Caco-2 (cell line): ENCODE measurements around the gene MAPT. TPM values are rescaled to one million over a fixed set of nuclear protein-coding genes. Genes with fewer than 3 reads are reported as not detected.

Source experiments
- BruUV-seq: library from RNA; stranded (reverse); fragments of 400-500 nt; replicated peaks from 2 replicates; lab custom pipeline; 2021; lab: Mats Ljungman, UMichigan
- CTCF ChIA-PET: fragments of 300-600 bp; sonication (Branson Sonifier 250); formaldehyde crosslinking; loops from one replicate; lab custom pipeline; 2022; ENCODE audit warnings: antibody characterized with exemption; lab: Charles Lee
- POLR2A ChIA-PET: fragments of 300-600 bp; sonication (Branson Sonifier 250); formaldehyde crosslinking; loops from one replicate; lab custom pipeline; 2022; ENCODE audit warnings: antibody characterized with exemption; lab: Charles Lee
- DNase-seq, 2 experiments: peaks; one replicate each; pipeline versions ENCODE4 v3.0.0 to v3.0.0-alpha.2; 2020 to 2022
- H3K27me3 ChIP-seq: replicated peaks from 2 replicates; pipeline ENCODE4 v1.6.0; 2011; ENCODE audit warnings: low read length; ENCODE audit not compliant: control insufficient read depth, insufficient read depth
- H3K36me3 ChIP-seq: 2 replicates; pipeline ENCODE4 v1.5.1; 2011; ENCODE audit warnings: low read length; ENCODE audit not compliant: control insufficient read depth, insufficient read depth
- H3K4me1 ChIP-seq: fragments of 250-450 bp; sonication (Bioruptor Pico); 2 replicates; pipeline ENCODE4 v1.5.1; 2020; ENCODE audit warnings: mild to moderate bottlenecking
- H3K4me3 ChIP-seq: 2 replicates; pipeline ENCODE4 v1.5.1; 2011; ENCODE audit warnings: low read depth, mild to moderate bottlenecking, control low read depth, low read length
- H3K9me3 ChIP-seq: fragments of 250-450 bp; sonication (Bioruptor Pico); 2 replicates; pipeline ENCODE4 v1.5.1; 2020; ENCODE audit warnings: mild to moderate bottlenecking, moderate library complexity
- H3K27ac Mint-ChIP-seq: one replicate; pipeline ENCODE4 v1.8.0; 2022; ENCODE audit warnings: mixed read lengths; ENCODE audit not compliant: unreplicated experiment
- H3K27me3 Mint-ChIP-seq: one replicate; pipeline ENCODE4 v1.8.0; 2022; ENCODE audit warnings: mixed read lengths; ENCODE audit not compliant: insufficient read depth, unreplicated experiment
- H3K36me3 Mint-ChIP-seq: one replicate; pipeline ENCODE4 v1.8.0; 2022; ENCODE audit warnings: mild to moderate bottlenecking, mixed read lengths; ENCODE audit not compliant: insufficient read depth, unreplicated experiment
- H3K4me1 Mint-ChIP-seq: one replicate; pipeline ENCODE4 v1.8.0; 2022; ENCODE audit warnings: low read depth, mixed read lengths; ENCODE audit not compliant: unreplicated experiment
- H3K4me3 Mint-ChIP-seq: one replicate; pipeline ENCODE4 v1.8.0; 2022; ENCODE audit warnings: mild to moderate bottlenecking, moderate library complexity, mixed read lengths; ENCODE audit not compliant: unreplicated experiment
- H3K9me3 Mint-ChIP-seq: one replicate; pipeline ENCODE4 v1.8.0; 2022; ENCODE audit warnings: mixed read lengths; ENCODE audit not compliant: unreplicated experiment
- intact Hi-C: fragments of 100-400 bp; cut with micrococcal nuclease; formaldehyde crosslinking; loops from one replicate; pipeline ENCODE4 v1.10.0; 2022; ENCODE audit not compliant: unreplicated experiment
- total RNA-seq: library from RNA; stranded (reverse); gene quantifications from 2 replicates; pipeline ENCODE4 v1.2.3, GENCODE V29; 2022
- TF ChIP-seq, protein P1 (sequence below), 2 experiments: fragments of 200-600 bp in 1 of 2; IDR thresholded peaks; 1 replicate in 1 of 2; 2 replicates in 1 of 2; pipeline versions ENCODE4 v1.5.1 to v1.8.0; 2011 to 2022; ENCODE audit warnings: antibody characterized with exemption in 1 of 2, control low read depth in 1 of 2, inconsistent platforms in 1 of 2, low read depth in 1 of 2, low read length in 1 of 2, mild to moderate bottlenecking in 1 of 2, moderate library complexity in 1 of 2; ENCODE audit not compliant: insufficient read depth in 1 of 2, severe bottlenecking in 1 of 2, unreplicated experiment in 1 of 2

The MAPT gene
- total RNA-seq, 1 experiment from 2014 or later, result 0.95 TPM

DNA sequence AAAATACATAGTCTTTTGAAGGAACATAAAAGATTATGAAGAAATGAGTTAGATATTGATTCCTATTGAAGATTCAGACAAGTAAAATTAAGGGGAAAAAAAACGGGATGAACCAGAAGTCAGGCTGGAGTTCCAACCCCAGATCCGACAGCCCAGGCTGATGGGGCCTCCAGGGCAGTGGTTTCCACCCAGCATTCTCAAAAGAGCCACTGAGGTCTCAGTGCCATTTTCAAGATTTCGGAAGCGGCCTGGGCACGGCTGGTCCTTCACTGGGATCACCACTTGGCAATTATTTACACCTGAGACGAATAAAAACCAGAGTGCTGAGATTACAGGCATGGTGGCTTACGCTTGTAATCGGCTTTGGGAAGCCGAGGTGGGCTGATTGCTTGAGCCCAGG, 114.2 kb downstream of the MAPT start:
- BruUV-seq, result no TSS peak
- Mint-ChIP-seq H3K27me3 (no peaks in the 10 kb centered on the region), H3K4me3 (no peak overlapping the region), H3K4me1 (no peaks in the 10 kb centered on the region), H3K36me3 (no peaks in the 10 kb centered on the region), H3K9me3 (no peaks in the 10 kb centered on the region), H3K27ac (no peak overlapping the region)
- H3K4me3 ChIP-seq, result no peak overlapping the region
- no peak for DNase-seq
- intact Hi-C loops, result loop anchor here (10.0 kb wide), 1 partner anchor 256 kb away; no protein-coding TSS in a partner anchor
- CTCF ChIA-PET, result no interaction called here
- no peaks in the 10 kb centered on the region for H3K27me3 ChIP-seq
- H3K36me3 ChIP-seq, result no peaks in the 10 kb centered on the region
- H3K4me1 ChIP-seq, result no peaks in the 10 kb centered on the region
- H3K9me3 ChIP-seq, result no peaks in the 10 kb centered on the region
- TF ChIP-seq, protein P1, sequence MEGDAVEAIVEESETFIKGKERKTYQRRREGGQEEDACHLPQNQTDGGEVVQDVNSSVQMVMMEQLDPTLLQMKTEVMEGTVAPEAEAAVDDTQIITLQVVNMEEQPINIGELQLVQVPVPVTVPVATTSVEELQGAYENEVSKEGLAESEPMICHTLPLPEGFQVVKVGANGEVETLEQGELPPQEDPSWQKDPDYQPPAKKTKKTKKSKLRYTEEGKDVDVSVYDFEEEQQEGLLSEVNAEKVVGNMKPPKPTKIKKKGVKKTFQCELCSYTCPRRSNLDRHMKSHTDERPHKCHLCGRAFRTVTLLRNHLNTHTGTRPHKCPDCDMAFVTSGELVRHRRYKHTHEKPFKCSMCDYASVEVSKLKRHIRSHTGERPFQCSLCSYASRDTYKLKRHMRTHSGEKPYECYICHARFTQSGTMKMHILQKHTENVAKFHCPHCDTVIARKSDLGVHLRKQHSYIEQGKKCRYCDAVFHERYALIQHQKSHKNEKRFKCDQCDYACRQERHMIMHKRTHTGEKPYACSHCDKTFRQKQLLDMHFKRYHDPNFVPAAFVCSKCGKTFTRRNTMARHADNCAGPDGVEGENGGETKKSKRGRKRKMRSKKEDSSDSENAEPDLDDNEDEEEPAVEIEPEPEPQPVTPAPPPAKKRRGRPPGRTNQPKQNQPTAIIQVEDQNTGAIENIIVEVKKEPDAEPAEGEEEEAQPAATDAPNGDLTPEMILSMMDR (IDR thresholded peaks at IDR 0.05; ENCODE audit: insufficient read depth in 1 of 2, low read depth in 1 of 2, low read length in 1 of 2, severe bottlenecking in 1 of 2, unreplicated experiment in 1 of 2), result no peak
- POLR2A ChIA-PET, result no interaction called here

DNA sequence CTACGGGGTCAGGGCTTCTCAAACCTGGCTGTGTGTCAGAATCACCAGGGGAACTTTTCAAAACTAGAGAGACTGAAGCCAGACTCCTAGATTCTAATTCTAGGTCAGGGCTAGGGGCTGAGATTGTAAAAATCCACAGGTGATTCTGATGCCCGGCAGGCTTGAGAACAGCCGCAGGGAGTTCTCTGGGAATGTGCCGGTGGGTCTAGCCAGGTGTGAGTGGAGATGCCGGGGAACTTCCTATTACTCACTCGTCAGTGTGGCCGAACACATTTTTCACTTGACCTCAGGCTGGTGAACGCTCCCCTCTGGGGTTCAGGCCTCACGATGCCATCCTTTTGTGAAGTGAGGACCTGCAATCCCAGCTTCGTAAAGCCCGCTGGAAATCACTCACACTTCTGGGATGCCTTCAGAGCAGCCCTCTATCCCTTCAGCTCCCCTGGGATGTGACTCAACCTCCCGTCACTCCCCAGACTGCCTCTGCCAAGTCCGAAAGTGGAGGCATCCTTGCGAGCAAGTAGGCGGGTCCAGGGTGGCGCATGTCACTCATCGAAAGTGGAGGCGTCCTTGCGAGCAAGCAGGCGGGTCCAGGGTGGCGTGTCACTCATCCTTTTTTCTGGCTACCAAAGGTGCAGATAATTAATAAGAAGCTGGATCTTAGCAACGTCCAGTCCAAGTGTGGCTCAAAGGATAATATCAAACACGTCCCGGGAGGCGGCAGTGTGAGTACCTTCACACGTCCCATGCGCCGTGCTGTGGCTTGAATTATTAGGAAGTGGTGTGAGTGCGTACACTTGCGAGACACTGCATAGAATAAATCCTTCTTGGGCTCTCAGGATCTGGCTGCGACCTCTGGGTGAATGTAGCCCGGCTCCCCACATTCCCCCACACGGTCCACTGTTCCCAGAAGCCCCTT, 115.6 kb downstream of the MAPT start:
- intact Hi-C loops, result loop anchor here (10.0 kb wide), 1 partner anchor 255 kb away; no protein-coding TSS in a partner anchor
- no peak for DNase-seq
- BruUV-seq, result no TSS peak
- ChIA-PET POLR2A (no interaction called here), CTCF (no interaction called here)
- TF ChIP-seq, protein P1 (IDR thresholded peaks at IDR 0.05; ENCODE audit: insufficient read depth in 1 of 2, low read depth in 1 of 2, low read length in 1 of 2, severe bottlenecking in 1 of 2, unreplicated experiment in 1 of 2), result no peak
- no peaks in the 10 kb centered on the region for H3K9me3 Mint-ChIP-seq
- H3K27ac Mint-ChIP-seq, result no peak overlapping the region
- Histone ChIP-seq H3K27me3 (no peaks in the 10 kb centered on the region), H3K4me3 (no peak overlapping the region), H3K9me3 (no peaks in the 10 kb centered on the region), H3K4me1 (no peaks in the 10 kb centered on the region), H3K36me3 (no peaks in the 10 kb centered on the region)
- H3K36me3 Mint-ChIP-seq, result no peaks in the 10 kb centered on the region
- H3K4me3 Mint-ChIP-seq, result no peak overlapping the region
- H3K4me1 Mint-ChIP-seq, result no peaks in the 10 kb centered on the region
- no peaks in the 10 kb centered on the region for H3K27me3 Mint-ChIP-seq

DNA sequence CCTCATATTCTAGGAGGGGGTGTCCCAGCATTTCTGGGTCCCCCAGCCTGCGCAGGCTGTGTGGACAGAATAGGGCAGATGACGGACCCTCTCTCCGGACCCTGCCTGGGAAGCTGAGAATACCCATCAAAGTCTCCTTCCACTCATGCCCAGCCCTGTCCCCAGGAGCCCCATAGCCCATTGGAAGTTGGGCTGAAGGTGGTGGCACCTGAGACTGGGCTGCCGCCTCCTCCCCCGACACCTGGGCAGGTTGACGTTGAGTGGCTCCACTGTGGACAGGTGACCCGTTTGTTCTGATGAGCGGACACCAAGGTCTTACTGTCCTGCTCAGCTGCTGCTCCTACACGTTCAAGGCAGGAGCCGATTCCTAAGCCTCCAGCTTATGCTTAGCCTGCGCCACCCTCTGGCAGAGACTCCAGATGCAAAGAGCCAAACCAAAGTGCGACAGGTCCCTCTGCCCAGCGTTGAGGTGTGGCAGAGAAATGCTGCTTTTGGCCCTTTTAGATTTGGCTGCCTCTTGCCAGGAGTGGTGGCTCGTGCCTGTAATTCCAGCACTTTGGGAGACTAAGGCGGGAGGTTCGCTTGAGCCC, 116.3 kb downstream of the MAPT start:
- no TSS peak for BruUV-seq
- H3K27me3 ChIP-seq, result no peaks in the 10 kb centered on the region
- DNase-seq, result no peak
- CTCF ChIA-PET, result no interaction called here
- no peaks in the 10 kb centered on the region for H3K4me1 Mint-ChIP-seq
- no peaks in the 10 kb centered on the region for H3K36me3 Mint-ChIP-seq
- no peaks in the 10 kb centered on the region for H3K36me3 ChIP-seq
- no peak overlapping the region for H3K4me3 ChIP-seq
- no peaks in the 10 kb centered on the region for H3K27me3 Mint-ChIP-seq
- no peak overlapping the region for H3K4me3 Mint-ChIP-seq
- no peaks in the 10 kb centered on the region for H3K4me1 ChIP-seq
- no peak overlapping the region for H3K27ac Mint-ChIP-seq
- intact Hi-C loops, result no loop called here
- no peaks in the 10 kb centered on the region for H3K9me3 ChIP-seq
- POLR2A ChIA-PET, result no interaction called here
- TF ChIP-seq, protein P1 (IDR thresholded peaks at IDR 0.05; ENCODE audit: insufficient read depth in 1 of 2, low read depth in 1 of 2, low read length in 1 of 2, severe bottlenecking in 1 of 2, unreplicated experiment in 1 of 2), result peak in 1 of 2 experiments; percentile 14
- no peaks in the 10 kb centered on the region for H3K9me3 Mint-ChIP-seq
